Renal pelvis (tissue), 4 donors: Measurements from ENCODE around the gene ATG2B. TPM values are rescaled to one million over a fixed set of nuclear protein-coding genes. Genes with fewer than 3 reads are reported as not detected.
A peak's percentile ranks its signal among the peaks of the same experiment; 100 is the strongest.
"Not testable (repeated sequence)": the region's sequence is repeated elsewhere in the genome, so short reads cannot be mapped to it uniquely, and the experiment has no call there.

Experiments
- DNase-seq: peaks from one replicate; pipeline ENCODE4 v3.0.0-alpha.2; 2013
- polyA plus RNA-seq, 3 donors: library from polyadenylated mRNA; unstranded; fragments of 120-200 nt; gene quantifications; one replicate each; pipeline ENCODE4 v1.2.1, GENCODE V29; 2013; ENCODE audit not compliant: insufficient read length in 3 of 3

ATG2B gene
- polyA plus RNA-seq, 3 donors: 26.8 to 47.0 (median 44.1) TPM

DNA sequence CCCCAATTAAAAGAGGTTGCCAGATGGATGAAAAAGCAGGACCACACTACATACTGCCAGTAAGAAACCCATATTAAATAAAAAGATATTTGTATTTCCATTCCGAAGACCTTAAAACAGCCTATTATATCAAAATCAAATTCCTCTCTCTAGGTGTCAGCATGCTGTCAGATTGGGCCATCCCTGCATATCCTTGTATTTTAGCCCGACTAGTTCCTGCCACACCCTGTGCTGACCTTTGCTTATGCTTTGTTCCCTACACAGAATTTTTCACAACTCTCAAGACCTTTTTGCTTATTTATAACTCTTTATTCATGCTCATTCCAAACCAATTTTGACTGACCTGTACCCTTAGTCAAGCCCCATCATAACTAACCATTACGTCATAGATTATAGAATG, 13.0 kb upstream of the ATG2B start:
- no peak for DNase-seq

DNA sequence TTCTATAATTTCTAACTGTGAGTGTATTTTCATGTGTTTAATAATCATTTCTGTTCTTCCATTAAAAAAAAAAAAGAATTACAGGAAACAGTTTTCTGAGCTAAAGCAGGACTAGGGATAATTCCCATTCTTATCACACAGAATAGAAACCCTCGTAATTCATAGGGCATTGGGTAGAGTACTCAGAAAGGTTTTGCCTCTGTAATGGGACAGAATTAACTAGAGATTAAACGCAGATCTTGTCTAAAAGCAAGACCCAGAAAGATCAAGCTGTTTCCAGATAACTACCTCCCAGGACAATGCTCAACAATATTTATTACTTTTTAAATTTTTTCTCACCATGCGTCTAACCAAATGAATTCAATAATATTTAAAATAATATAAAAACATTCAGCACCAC, 10.4 kb upstream of the ATG2B start:
- DNase-seq: no peak

DNA sequence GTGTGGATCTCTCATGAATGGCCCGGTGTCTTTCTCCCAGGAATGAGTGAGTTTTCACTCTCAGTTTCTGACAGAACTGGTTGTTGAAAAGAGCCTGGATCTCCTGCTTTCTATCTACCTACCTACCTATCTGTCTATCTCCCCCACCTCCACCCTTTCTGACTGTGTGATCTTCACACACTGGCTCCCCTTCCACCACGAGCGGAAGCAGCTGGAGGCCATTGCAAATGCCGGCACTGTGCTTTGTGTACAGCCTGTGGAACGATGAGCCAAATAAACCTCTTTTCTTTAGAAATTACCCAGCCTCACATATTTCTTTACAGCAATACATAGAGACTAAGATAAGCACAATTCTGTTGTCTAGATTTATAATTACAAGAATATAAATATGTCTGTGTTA, 7.4 kb upstream of the ATG2B start:
- DNase-seq: no peak

DNA sequence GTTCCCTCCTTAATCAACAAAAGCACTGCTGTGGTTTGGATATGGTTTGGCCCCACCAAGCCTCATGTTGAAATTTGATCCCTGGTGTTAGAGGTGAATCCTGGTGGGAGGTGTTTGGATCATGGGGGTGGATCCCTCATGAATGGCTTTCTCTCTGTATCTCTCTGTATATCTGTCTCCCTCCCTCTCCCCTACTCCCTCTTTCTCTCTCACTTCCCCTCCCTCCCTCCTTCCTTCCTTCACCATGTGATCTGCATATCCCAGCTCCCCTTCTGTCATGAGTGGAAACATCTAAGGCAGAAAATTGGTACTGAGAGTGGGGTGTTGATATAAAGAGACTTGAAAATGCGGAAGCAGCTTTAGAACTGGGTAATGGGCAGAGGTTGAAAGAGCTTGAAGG, 5.4 kb upstream of the ATG2B start:
- no peak for DNase-seq

DNA sequence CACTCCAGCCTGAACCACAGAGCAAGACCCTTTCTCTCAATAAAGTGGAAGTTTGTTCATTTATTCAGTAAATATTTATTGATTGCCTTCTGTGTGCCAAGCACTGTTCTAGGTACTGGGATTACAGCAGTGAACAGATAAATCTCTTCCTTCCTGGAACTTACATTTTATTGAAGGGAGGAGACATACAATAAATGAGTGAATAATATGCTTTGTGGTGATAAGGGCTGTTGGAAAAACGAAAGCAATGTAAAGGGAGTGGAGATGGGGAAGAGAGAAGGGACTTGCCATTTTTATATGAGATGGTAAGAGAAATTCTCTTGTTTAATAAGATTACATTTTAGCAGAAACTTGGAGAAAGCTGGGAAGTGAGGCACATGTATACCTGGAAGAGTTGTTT, 1.8 kb upstream of the ATG2B start:
- DNase-seq: no peak

DNA sequence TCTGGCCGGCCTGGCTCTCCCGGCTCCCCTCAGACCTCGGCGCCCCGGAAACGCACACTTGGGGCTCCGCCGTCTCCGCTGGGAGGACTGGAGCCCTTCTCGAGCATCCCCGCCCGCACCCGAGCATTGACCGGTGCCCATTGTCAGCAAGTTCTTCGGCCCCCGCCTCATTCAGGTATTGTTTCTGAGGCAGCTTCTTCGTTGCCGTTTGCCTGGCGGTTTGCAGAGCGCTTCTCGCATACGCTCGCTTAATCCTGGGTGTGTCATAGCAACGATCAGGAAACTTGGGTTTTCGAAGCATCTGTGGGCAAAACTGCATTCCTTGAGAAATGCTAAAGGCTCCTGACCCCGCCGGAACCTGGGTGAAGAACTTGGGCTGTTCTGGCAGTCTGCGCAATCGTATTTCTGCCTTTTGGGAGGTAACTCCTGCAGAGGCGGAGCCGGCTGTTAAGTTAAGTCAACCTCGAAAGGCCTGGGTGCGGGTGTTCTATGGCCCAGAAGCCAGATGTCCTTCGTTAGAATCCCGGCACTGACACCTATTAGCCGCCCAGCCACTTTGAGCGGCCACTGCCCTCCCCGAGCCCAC, 703 bp upstream of the ATG2B start:
- DNase-seq: peak; percentile 44

DNA sequence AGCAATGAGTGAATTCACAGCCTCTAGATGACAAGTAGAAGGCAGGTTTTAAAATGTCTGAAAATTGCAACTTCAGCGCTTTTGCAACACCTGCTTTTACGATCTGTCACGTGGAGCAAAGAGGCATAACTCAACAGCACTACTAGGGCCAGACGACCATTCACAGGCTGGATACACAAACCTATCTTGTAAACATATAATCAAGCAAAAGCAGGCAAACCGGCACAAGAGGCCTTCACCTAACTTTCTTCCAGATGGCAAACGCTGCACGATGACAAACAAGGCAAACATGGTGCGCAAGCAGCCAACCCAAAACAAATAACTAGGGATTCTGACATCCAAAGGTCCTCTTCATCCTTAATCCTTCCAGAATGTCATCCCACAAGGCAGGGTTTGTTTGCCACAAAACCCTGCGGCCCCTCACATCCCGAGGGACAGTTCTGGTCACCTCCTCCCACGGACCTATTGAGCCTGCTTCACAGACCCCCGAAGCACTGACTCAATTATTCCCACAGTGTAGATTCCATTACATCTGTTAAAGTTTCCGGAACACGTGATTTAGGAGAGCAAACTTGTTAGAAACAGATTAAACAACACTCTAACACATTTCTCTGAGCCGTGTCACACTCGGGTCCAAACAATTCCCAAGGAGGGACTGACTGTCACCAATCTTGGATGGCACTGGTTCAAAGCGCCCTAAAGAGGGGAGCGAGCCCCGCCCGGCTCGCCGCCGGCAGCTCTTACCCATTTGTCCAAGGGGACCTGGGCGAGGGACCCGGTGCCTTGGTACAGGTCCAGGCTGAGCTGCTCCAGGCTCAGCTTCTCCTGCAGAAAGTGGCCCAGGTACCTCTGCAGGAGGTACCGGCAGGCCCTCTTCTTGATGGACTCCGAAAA, 823 bp downstream of the ATG2B start:
- DNase-seq: peak; percentile 34

DNA sequence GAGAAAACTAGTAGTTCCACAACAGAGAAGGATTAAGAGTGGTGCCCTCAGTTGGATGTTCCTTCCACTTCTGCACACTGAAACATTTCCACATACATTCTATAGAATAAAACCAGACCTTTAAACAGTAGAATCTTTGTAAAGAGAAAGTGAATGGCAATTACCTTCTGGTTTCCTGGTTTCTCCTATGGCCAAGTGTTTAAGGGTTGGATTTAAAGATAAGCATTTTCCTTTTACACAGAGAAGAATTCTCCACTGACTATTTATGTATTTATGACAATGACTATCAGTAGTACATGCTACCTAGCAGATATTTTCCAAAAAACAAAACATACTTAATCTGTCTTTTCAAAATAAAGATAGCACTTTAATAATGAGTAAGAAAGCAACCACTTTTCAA, 3.2 kb downstream of the ATG2B start:
- no peak for DNase-seq

DNA sequence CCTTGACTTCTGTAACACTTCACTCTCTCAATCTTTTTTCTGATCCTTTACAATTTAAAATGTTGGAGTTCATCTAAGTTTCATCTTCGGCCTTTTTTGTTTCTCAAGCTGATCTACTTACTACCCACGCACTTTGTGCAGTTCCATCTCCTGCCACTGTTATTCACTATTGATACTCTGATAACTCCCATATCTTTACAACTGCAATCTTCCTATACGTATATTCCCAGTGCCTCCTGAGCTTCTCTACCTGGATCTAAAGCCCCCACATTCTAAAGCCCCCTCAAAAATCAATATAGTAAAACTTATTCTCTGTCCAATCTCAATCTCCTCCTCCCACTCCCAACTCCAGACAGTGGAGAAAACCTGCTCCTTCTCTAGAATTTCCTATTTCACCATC, 5.9 kb downstream of the ATG2B start:
- no peak for DNase-seq

DNA sequence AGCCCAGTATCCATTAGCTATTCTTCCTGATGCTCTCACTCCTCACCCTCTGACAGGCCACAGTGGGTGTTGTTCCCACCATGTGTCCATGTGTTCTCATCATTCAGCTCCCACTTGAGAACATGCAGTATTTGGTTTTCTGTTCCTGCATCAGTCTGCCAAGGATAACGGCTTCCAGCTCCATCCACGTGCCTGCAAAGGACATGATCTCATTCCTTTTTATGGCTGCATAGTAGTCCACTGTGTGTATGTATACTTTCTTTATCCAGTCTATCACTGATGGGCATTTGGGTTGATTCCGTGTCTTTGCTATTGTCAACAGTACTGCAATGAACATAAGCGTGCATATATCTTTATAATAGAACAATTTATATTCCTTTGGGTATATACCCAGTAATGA, 8.9 kb downstream of the ATG2B start:
- DNase-seq: no peak

DNA sequence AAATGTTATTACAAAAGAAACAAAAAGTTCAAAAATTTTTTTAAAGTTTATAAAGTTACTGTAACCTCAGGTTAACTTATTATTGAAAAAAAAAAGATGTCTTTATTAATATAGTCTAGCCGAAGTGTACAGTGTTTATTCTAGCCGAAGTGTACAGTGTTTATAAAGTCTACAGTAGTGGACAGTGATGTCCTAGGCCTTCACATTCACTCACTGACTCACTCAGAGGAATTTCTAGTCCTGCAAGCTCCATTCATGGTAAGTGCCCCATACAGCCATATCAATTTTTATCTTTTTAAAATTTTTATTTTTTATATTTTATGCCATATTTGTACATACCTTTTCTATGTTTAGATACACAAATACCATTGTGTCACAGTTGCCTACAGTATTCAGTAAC, 10.4 kb downstream of the ATG2B start:
- DNase-seq: no peak

DNA sequence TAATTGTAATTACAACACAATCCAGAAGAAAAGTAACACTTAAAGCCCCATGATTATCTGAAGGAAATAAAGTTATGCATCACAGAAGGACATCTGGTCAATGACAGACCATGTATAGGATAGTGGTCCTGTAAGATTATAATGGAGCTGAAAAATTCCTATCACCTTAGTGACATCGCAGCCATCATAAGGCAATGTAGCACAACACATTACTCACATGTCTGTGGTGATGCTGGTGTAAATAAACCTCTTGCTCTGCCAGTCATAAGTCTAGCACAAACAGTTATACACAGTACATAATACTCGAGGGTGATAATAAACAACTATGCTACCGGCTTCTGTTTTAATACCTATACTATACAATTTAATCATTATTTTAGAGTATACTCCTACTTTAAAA, 11.2 kb downstream of the ATG2B start:
- no peak for DNase-seq

DNA sequence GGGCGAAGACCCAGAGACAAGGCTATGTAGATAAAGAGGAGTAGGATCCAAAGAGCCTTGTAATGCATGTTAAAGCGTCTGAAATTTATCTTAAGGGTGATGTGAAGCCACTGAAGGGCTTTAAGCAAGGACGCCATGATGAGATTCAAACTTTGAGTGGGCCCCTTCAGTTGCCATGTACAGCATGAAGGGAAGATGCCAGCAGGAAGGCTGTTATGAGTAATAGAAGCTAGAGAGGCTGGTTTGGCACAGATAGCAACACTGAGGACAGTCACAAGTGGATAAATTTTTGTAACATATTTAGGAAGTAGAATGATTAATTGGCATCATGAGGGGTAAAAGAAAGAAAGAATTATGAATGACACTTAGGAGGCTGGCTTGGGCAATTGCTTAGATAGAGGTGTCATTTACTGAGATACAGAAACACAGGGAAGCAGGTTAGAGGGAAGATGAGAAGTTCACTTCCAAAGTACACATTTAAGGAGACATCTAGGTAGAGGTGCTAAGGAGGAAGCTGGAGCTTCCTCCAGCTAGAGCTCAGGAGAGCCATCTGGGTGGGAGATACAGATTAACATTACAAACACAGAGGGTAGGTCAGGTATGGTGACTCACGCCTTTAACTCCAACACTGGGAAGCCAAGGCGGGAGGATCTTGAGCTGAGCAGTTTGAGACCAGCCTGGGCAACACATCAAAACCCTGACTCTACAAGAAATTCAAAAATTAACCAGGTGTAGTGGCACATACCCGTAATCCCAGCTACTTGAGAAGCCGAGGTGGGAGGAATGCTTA, 13.7 kb downstream of the ATG2B start:
- DNase-seq: no peak

DNA sequence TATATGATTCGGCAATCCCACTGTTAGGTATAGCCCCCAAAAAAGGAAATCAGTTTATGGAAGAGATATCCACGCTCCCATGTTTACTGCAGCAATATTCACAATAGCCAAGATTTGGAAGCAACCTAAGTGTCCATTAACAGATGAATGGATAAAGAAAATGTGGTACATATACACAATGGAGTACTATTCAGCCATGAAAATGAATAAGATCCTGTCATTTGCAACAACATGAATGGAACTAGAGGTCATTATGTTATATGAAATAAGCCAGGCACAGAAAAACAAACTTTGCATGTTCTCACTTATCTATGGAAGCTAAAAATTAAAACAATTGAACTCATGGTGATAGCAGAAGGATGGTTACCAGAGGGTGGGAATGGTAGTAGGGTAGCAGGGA, 15.2 kb downstream of the ATG2B start:
- DNase-seq: not testable (repeated sequence)

DNA sequence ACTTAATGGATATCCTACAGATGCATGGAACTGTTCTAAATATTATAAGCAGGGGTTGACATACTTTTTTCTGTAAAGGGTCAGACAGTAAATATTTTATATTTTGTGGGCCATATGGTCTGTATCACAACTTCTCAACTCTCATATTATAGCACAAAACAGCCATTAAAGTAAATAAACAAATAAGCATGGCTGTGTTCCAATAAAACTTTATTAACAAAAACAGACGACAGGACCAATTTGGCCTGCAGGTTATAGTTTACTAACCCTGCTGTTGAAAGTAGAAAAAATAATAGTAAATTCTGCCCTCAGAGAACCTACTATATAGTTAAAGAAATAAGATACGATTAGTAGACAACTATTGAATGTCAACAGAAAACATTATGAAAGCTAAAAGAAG, 17.5 kb downstream of the ATG2B start:
- DNase-seq: no peak

DNA sequence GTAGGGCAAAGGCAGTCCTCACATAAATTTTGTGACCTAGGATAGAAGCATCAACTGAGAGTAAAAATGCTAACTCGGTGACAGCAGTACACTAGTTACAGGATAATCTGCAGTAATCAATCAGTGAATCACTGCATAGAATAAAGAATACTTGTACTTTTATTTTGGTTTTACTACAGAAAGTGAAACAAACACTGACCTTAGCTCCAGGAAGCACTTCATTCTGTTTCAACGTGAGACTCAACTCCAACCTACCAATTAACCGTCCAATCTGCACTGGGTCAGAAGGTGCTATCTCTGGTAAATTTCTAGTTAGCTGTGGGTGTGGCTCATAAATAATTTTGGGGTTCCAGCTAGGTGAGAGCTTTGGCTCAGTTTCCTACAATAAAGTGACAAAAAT, 21.8 kb downstream of the ATG2B start:
- DNase-seq: no peak

DNA sequence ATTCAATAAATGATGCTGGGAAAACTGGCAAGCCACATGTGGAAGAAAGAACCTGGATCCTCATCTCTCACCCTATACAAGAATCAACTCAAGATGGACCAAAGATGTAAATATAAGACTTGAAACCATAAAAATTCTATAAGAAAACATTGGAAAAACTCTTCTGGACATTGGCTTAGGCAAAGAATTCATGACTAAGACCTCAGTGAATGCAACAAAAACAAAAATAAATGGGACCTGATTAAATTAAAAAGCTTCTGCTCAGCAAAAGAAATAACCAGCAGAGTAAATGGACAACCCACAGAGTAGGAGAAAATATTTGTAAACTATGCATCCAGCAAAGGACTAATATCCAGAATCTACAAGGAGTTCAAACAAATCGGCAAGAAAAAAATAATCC, 24.6 kb downstream of the ATG2B start:
- no peak for DNase-seq

DNA sequence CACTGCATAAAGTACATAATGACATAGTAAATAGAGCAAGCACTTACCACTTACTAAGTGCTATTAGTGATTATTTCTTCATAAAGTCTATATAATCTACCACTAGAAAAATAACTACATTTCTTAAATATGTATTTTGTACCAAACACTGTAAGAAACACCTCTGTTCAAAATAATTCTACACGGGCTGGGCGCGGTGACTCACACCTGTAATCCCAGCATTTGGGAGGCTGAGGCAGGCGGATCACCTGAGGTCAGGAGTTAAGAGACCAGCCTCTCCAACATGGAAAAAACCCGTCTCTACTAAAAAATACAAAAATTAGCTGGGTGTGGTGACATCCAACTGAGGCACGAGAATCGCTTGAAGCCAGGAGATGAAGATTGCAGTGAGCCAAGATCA, 38.9 kb downstream of the ATG2B start:
- no peak for DNase-seq

DNA sequence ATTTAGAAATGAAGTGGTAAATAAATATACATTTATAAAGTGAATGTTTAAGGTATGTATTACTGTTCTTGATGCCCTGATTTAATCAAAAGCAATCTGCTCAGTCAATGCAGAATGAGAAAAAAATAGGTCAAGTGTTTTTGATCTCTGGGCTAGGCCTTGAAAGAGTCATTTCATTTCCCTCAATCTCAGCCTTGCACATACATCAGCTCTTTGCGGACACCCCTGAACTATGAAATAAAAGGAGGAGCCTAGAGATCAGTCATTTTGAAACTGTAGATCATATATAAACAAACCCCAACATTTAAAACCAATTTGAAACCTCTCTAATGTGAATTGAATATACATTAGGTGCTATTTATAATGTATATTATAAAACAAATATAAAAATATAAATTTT, 42.5 kb downstream of the ATG2B start:
- no peak for DNase-seq

DNA sequence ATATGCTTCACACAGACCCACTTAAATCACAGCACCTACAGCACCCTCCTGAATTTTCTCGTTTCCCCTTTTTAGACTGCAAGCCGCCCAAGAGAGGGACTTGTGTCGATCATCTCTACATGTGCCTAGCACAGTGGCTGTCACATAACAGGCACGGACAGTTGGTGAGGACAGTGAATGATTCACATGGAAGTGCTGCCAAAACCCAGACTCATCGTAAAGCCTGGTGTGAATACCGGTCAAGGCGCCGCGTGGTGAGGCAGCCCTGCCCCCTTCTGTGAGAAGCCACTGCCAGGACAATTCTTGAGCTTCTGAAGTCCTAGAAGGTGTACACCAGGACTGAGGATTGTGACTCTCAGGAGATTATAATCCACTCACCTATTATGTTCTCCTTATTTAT, 44.3 kb downstream of the ATG2B start:
- no peak for DNase-seq

DNA sequence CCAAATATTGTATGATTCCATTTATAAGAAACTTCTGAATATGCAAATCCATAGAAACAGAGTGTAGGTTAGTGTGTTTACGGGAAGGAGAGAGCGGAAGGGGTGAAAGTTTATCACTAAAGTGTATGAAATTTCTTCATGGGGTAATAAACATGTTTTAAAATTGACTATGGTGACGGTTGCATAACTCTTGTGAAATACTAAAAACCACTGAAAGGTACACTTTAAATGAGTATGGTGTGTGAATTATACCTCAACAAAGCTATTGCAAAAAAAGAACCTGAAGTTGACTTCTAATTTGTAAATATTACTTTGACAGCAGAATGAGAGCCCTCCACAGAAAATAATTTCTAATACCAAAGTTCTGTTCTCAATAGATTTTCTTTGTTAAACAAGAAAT, 47.1 kb downstream of the ATG2B start:
- DNase-seq: no peak

DNA sequence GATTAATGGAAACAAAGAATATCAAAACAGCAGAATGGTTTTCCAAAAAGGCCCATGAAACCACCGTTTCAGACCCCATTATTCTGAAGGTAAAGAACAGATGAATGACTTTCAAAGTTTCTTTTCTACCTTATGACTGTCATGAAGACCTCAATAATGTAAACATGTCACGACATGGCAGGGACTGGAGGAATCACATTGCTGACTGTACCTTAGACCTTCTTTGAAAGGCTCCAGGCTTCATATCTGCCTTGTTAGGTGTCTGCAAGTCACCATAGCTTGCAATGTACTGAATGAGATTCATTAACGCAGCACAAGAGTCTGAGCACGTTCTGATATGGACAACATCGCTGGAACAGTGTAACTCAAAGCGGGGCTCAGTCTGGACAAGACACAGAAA, 52.2 kb downstream of the ATG2B start:
- no peak for DNase-seq

DNA sequence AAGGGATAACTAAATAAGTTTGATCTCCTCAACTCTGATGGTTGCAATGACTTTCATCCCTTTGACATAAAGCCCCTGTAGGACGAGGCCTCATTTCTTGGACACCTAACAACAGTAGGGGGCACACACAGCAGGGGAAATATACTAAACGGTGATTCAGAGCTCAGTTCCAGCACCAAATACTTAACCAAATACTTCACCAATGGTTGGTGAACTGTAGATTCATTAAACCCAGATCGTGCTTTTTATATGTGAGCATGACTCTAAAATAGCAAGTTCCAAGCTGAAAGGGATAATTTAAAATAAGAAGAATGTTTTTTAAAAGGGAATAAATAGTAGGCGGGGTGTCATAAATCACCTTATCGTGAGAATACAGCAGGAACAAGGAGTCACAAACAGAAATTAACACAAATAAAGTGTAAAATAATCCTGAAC, 53.2 kb downstream of the ATG2B start:
- no peak for DNase-seq
